Naive thymus-derived CD8-positive, alpha-beta T cell (primary cell): Measurements from ENCODE around the gene C6orf15. TPM values are rescaled to one million over a fixed set of nuclear protein-coding genes. Genes with fewer than 3 reads are reported as not detected.
"Not testable (repeated sequence)": the region's sequence is repeated elsewhere in the genome, so short reads cannot be mapped to it uniquely, and the experiment has no call there.

Experiments used
- ATAC-seq, 2 donors: fragments of 150-1000 bp; cut with Tn5 transposase in 1 of 2; sonication (Bioruptor Pico), chemical (Tn5 transposase) in 1 of 2; 1 replicate in 1 of 2; 2 replicates in 1 of 2; pipeline ENCODE4 v1.10.0; 2021; ENCODE audit warnings: mild to moderate bottlenecking in 2 of 2, moderate library complexity in 2 of 2
- POLR2A ChIA-PET: fragments of 350-600 bp; sonication (Branson Sonifier 250); formaldehyde crosslinking; loops from one replicate; lab custom pipeline; 2021; ENCODE audit warnings: antibody characterized with exemption; lab: Charles Lee
- DNase-seq, 10 donors: peaks; one replicate each; pipeline versions ENCODE4 v3.0.0 to v3.0.0-alpha.2; 2020 to 2022
- H3K27ac Mint-ChIP-seq, 10 donors: one replicate each; pipeline ENCODE4 v1.8.0; 2020 to 2022; ENCODE audit warnings: mild to moderate bottlenecking in 10 of 10, mixed read lengths in 10 of 10, moderate library complexity in 4 of 10, inconsistent platforms in 1 of 10
- H3K27me3 Mint-ChIP-seq, 5 donors: one replicate each; pipeline ENCODE4 v1.8.0; 2021 to 2022; ENCODE audit warnings: mixed read lengths in 5 of 5
- H3K36me3 Mint-ChIP-seq, 3 donors: one replicate each; pipeline ENCODE4 v1.8.0; 2020 to 2022; ENCODE audit warnings: mixed read lengths in 3 of 3, mild to moderate bottlenecking in 2 of 3, inconsistent platforms in 1 of 3
- H3K4me1 Mint-ChIP-seq, 4 donors: one replicate each; pipeline ENCODE4 v1.8.0; 2021 to 2022; ENCODE audit warnings: mixed read lengths in 4 of 4
- H3K4me3 Mint-ChIP-seq, 10 donors: one replicate each; pipeline ENCODE4 v1.8.0; 2020 to 2022; ENCODE audit warnings: mild to moderate bottlenecking in 10 of 10, mixed read lengths in 10 of 10, moderate library complexity in 6 of 10, inconsistent platforms in 1 of 10
- H3K9me3 Mint-ChIP-seq, 9 donors: one replicate each; pipeline ENCODE4 v1.8.0; 2020 to 2022; ENCODE audit warnings: mixed read lengths in 9 of 9, mild to moderate bottlenecking in 3 of 9, inconsistent platforms in 1 of 9, moderate library complexity in 1 of 9
- polyA plus RNA-seq, 3 donors: library from polyadenylated mRNA; unstranded; fragments of 300-500 nt; fragmentation: Illumina TruSeq; gene quantifications; one replicate each; pipeline ENCODE4 v1.2.3, GENCODE V29; 2021
- total RNA-seq, 8 experiments: library from RNA in 2 of 8; stranded (reverse) in 2 of 8; gene quantifications; one replicate each; pipeline ENCODE4 v1.2.3 and lab custom pipeline; 2021 to 2026

Gene C6orf15
- total and polyA plus RNA-seq, 5 experiments from 2014 or later = not detected

GRCh38 chr6:31075528-31075927 is 36.8 kb downstream of the C6orf15 start:
- H3K27ac Mint-ChIP-seq = no peak overlapping the region
- DNase-seq (no peak), ATAC-seq (no peak)
- H3K27me3 Mint-ChIP-seq = peaks cover 0 to 2% (median 0%) of the 10 kb centered on the region in 5 donors
- H3K9me3 Mint-ChIP-seq = no peaks in the 10 kb centered on the region
- no peaks in the 10 kb centered on the region for H3K36me3 Mint-ChIP-seq
- H3K4me1 Mint-ChIP-seq = peaks cover 0 to 10% (median 8%) of the 10 kb centered on the region in 4 donors
- no peak overlapping the region for H3K4me3 Mint-ChIP-seq
- POLR2A ChIA-PET = no interaction called here

GRCh38 chr6:31074401-31074800 is 38.0 kb downstream of the C6orf15 start:
- POLR2A ChIA-PET = no interaction called here
- Mint-ChIP-seq H3K4me1 (peaks cover 0 to 2% (median 2%) of the 10 kb centered on the region in 4 donors), H3K9me3 (no peaks in the 10 kb centered on the region), H3K27me3 (no peaks in the 10 kb centered on the region), H3K36me3 (no peaks in the 10 kb centered on the region), H3K4me3 (no peak overlapping the region), H3K27ac (peak overlapping the region in 1 of 10 donors; percentile 7)
- no peak for ATAC-seq
- no peak for DNase-seq

GRCh38 chr6:31070711-31071197 is 41.6 kb downstream of the C6orf15 start:
- Mint-ChIP-seq H3K27me3 (peaks cover 0 to 3% (median 0%) of the 10 kb centered on the region in 5 donors), H3K27ac (no peak overlapping the region), H3K36me3 (no peaks in the 10 kb centered on the region), H3K4me3 (no peak overlapping the region), H3K4me1 (peaks cover 0 to 4% (median 2%) of the 10 kb centered on the region in 4 donors), H3K9me3 (no peaks in the 10 kb centered on the region)
- POLR2A ChIA-PET = interaction anchor here (1.0 kb wide), 1 partner anchor 471 kb away, joined by 3 read pairs; no protein-coding TSS in a partner anchor
- ATAC-seq = no peak
- no peak for DNase-seq

- H3K27me3 Mint-ChIP-seq = peaks cover 0 to 3% (median 0%) of the 10 kb centered on the region in 5 donors
- ATAC-seq = peak; percentile 96 to 100
- peaks cover 0 to 4% (median 2%) of the 10 kb centered on the region in 4 donors for H3K4me1 Mint-ChIP-seq
- no peak overlapping the region for H3K4me3 Mint-ChIP-seq
- peak; percentile 34 to 86 (median 65) for DNase-seq
- peak overlapping the region in 2 of 10 donors; percentile 52 to 60 for H3K27ac Mint-ChIP-seq
- no peaks in the 10 kb centered on the region for H3K9me3 Mint-ChIP-seq
- no peaks in the 10 kb centered on the region for H3K36me3 Mint-ChIP-seq
- POLR2A ChIA-PET = no interaction called here
Observed at GRCh38 chr6:31068669-31069340, 43.6 kb downstream of the C6orf15 start.

GRCh38 chr6:31067891-31068668 is 44.3 kb downstream of the C6orf15 start:
- DNase-seq, POLR2A ChIA-PET, H3K36me3 Mint-ChIP-seq, H3K9me3 Mint-ChIP-seq, H3K27ac Mint-ChIP-seq, ATAC-seq, H3K4me3 Mint-ChIP-seq, H3K27me3 Mint-ChIP-seq, H3K4me1 Mint-ChIP-seq: not testable (repeated sequence)

GRCh38 chr6:31067028-31067427 is 45.3 kb downstream of the C6orf15 start:
- H3K4me1 Mint-ChIP-seq, H3K9me3 Mint-ChIP-seq, DNase-seq, H3K36me3 Mint-ChIP-seq, ATAC-seq, POLR2A ChIA-PET, H3K27me3 Mint-ChIP-seq, H3K4me3 Mint-ChIP-seq, H3K27ac Mint-ChIP-seq: not testable (repeated sequence)

- H3K4me1 Mint-ChIP-seq = peaks cover 0 to 4% (median 2%) of the 10 kb centered on the region in 4 donors
- H3K9me3 Mint-ChIP-seq = no peaks in the 10 kb centered on the region
- no peaks in the 10 kb centered on the region for H3K36me3 Mint-ChIP-seq
- DNase-seq = no peak
- ATAC-seq = no peak
- H3K27ac Mint-ChIP-seq = no peak overlapping the region
- POLR2A ChIA-PET = interaction anchor here (0.6 kb wide), 1 partner anchor 229 kb away, joined by 3 read pairs; no protein-coding TSS in a partner anchor
- H3K27me3 Mint-ChIP-seq = peaks cover 0 to 6% (median 0%) of the 10 kb centered on the region in 5 donors
- no peak overlapping the region for H3K4me3 Mint-ChIP-seq
Observed at GRCh38 chr6:31065556-31065955, 46.8 kb downstream of the C6orf15 start.

GRCh38 chr6:31063906-31064435 is 48.4 kb downstream of the C6orf15 start:
- Mint-ChIP-seq H3K9me3 (no peaks in the 10 kb centered on the region), H3K4me1 (peaks cover 0 to 3% (median 1%) of the 10 kb centered on the region in 4 donors), H3K4me3 (no peak overlapping the region), H3K27ac (no peak overlapping the region), H3K36me3 (no peaks in the 10 kb centered on the region), H3K27me3 (peaks cover 0 to 6% (median 2%) of the 10 kb centered on the region in 5 donors)
- ATAC-seq (no peak), DNase-seq (no peak)
- POLR2A ChIA-PET = no interaction called here

Other genes starting within 250 kb of the C6orf15 start
- gene DDR1, start 228.1 kb downstream of the C6orf15 start, total RNA-seq = 10 to 100 TPM; 19.8 to 22.8 TPM
- 1 to 10 TPM in 2 of 3 donors, under 1 TPM in 1; 0.57 to 5.4 (median 1.5) TPM for gene DDR1, start 228.1 kb downstream of the C6orf15 start, polyA plus RNA-seq
- gene GTF2H4, start 204.4 kb downstream of the C6orf15 start, total RNA-seq = 10 to 100 TPM; 30.0 to 33.9 TPM
- 1 to 10 TPM; 5.1 to 8.3 (median 6.3) TPM for gene GTF2H4, start 204.4 kb downstream of the C6orf15 start, polyA plus RNA-seq
- gene VARS2, start 198.3 kb downstream of the C6orf15 start, total RNA-seq = 10 to 100 TPM; 41.4 to 53.7 TPM
- gene VARS2, start 198.3 kb downstream of the C6orf15 start, polyA plus RNA-seq = 10 to 100 TPM; 14.1 to 16.3 (median 14.5) TPM
- gene SFTA2, start 180.4 kb downstream of the C6orf15 start, total RNA-seq = not detected
- gene SFTA2, start 180.4 kb downstream of the C6orf15 start, polyA plus RNA-seq = under 1 TPM in 1 of 3 donors, not detected in 2; 0.30 TPM
- gene MUCL3, start 171.6 kb downstream of the C6orf15 start, total RNA-seq = not detected
- not detected for gene MUCL3, start 171.6 kb downstream of the C6orf15 start, polyA plus RNA-seq
- not detected for gene MUC21, start 128.9 kb downstream of the C6orf15 start, total RNA-seq
- not detected for gene MUC21, start 128.9 kb downstream of the C6orf15 start, polyA plus RNA-seq
- not detected for gene MUC22, start 102.1 kb downstream of the C6orf15 start, total RNA-seq
- not detected for gene MUC22, start 102.1 kb downstream of the C6orf15 start, polyA plus RNA-seq
- gene PSORS1C1, start 2.2 kb upstream of the C6orf15 start, total RNA-seq = not detected
- gene PSORS1C1, start 2.2 kb upstream of the C6orf15 start, polyA plus RNA-seq = not detected
- not detected for gene CDSN, start 7.9 kb upstream of the C6orf15 start, total RNA-seq
- gene CDSN, start 7.9 kb upstream of the C6orf15 start, polyA plus RNA-seq = not detected
- gene PSORS1C2, start 26.5 kb upstream of the C6orf15 start, total RNA-seq = not detected
- gene PSORS1C2, start 26.5 kb upstream of the C6orf15 start, polyA plus RNA-seq = not detected
- 10 to 100 TPM; 36.4 to 37.8 TPM for gene CCHCR1, start 45.2 kb upstream of the C6orf15 start, total RNA-seq
- gene CCHCR1, start 45.2 kb upstream of the C6orf15 start, polyA plus RNA-seq = 1 to 10 TPM; 6.3 to 9.2 (median 6.4) TPM
- 10 to 100 TPM in 1 of 2 experiments, 1 to 10 TPM in 1; 9.3 to 10.2 TPM for gene TCF19, start 46.0 kb upstream of the C6orf15 start, total RNA-seq
- 1 to 10 TPM; 5.6 to 9.7 (median 8.4) TPM for gene TCF19, start 46.0 kb upstream of the C6orf15 start, polyA plus RNA-seq
- gene POU5F1, start 58.1 kb upstream of the C6orf15 start, total RNA-seq = 1 to 10 TPM in 1 of 2 experiments, under 1 TPM in 1; 0.85 to 1.6 TPM
- not detected for gene POU5F1, start 58.1 kb upstream of the C6orf15 start, polyA plus RNA-seq
- 1,000 to 10,000 TPM; 1,354 to 1,362 TPM for gene HLA-C, start 159.5 kb upstream of the C6orf15 start, total RNA-seq
- 1,000 to 10,000 TPM; 2,582 to 3,026 (median 3,019) TPM for gene HLA-C, start 159.5 kb upstream of the C6orf15 start, polyA plus RNA-seq
- gene HLA-B, start 244.6 kb upstream of the C6orf15 start, total RNA-seq = 1,000 to 10,000 TPM; 5,337 to 5,382 TPM
- gene HLA-B, start 244.6 kb upstream of the C6orf15 start, polyA plus RNA-seq = 1,000 to 10,000 TPM; 5,978 to 8,548 (median 7,722) TPM